NCI-H2171 treated with DMSO at 0.1 percent for 48 hours (cell line): ENCODE results near the gene DHX16.
"Not testable (repeated sequence)": the region's sequence is repeated elsewhere in the genome, so short reads cannot be mapped to it uniquely, and the experiment has no call there.

ENCODE experiments used
- DNase-seq: peaks from one replicate; lab custom pipeline; 2025; lab: John Stamatoyannopoulos, UW

The DHX16 gene

GRCh38 chr6:30672445-30673253 lies at the start of gene DHX16:
DHX16 (minus strand) TSS chr6:30673006; CDS start chr6:30672841, 165 bp downstream.
- DNase-seq: peak; percentile 93

GRCh38 chr6:30722025-30722279 lies 49.1 kb upstream of the DHX16 start:
- DNase-seq: not testable (repeated sequence)

- DNase-seq: peak; percentile 85
Measured at GRCh38 chr6:30721198-30722024, 48.6 kb upstream of the DHX16 start.

GRCh38 chr6:30720738-30721197 lies 48.0 kb upstream of the DHX16 start:
- DNase-seq: peak; percentile 82

GRCh38 chr6:30719791-30720737 lies 47.3 kb upstream of the DHX16 start, which contains the start of gene TUBB:
TUBB (plus strand) TSS chr6:30720352; CDS start chr6:30720507, 155 bp downstream.
- peak; percentile 98 for DNase-seq

GRCh38 chr6:30719356-30719755 lies 46.5 kb upstream of the DHX16 start:
- DNase-seq: no peak

GRCh38 chr6:30717845-30718720 lies 45.3 kb upstream of the DHX16 start:
- DNase-seq: not testable (repeated sequence)

- peak; percentile 100 for DNase-seq
Measured at GRCh38 chr6:30717129-30717844, 44.5 kb upstream of the DHX16 start, which contains the start of gene MDC1. MDC1 (minus strand) TSS chr6:30717281; CDS start chr6:30715175, 2,106 bp downstream.

- DNase-seq: no peak
Measured at GRCh38 chr6:30716879-30717128, 44.0 kb upstream of the DHX16 start.

- no peak for DNase-seq
Measured at GRCh38 chr6:30714263-30714662, 41.5 kb upstream of the DHX16 start.

GRCh38 chr6:30712441-30712945 lies 39.7 kb upstream of the DHX16 start:
- DNase-seq: no peak

- no peak for DNase-seq
Measured at GRCh38 chr6:30711758-30712380, 39.1 kb upstream of the DHX16 start.

- no peak for DNase-seq
Measured at GRCh38 chr6:30709101-30709868, 36.5 kb upstream of the DHX16 start.

- DNase-seq: peak; percentile 76
Measured at GRCh38 chr6:30707281-30707850, 34.6 kb upstream of the DHX16 start.

GRCh38 chr6:30705620-30706019 lies 32.8 kb upstream of the DHX16 start:
- DNase-seq: no peak

GRCh38 chr6:30703821-30704220 lies 31.0 kb upstream of the DHX16 start:
- DNase-seq: no peak

GRCh38 chr6:30703011-30703410 lies 30.2 kb upstream of the DHX16 start:
- DNase-seq: no peak

GRCh38 chr6:30700340-30700739 lies 27.5 kb upstream of the DHX16 start:
- DNase-seq: no peak

- DNase-seq: no peak
Measured at GRCh38 chr6:30696432-30696831, 23.6 kb upstream of the DHX16 start.
